Stimulated activated CD4-positive, alpha-beta T cell treated with anti-CD3 and anti-CD28 coated beads, TNF-alpha, amount 100 ng/mL, for 24 hours (primary cell): ENCODE measurements around the gene MED13L.
"Not testable (repeated sequence)": the region's sequence is repeated elsewhere in the genome, so short reads cannot be mapped to it uniquely, and the experiment has no call there.

Source experiments
- DNase-seq, 3 experiments: peaks; one replicate each; pipeline ENCODE4 v3.0.0-alpha.2; 2020; ENCODE audit warnings: low read depth in 3 of 3

The MED13L gene

GRCh38 chr12:116153113-116153512 is 124.4 kb downstream of the MED13L start:
- no peak for DNase-seq

- no peak for DNase-seq
Observed at GRCh38 chr12:116152268-116152667, 125.2 kb downstream of the MED13L start.

- no peak for DNase-seq
Observed at GRCh38 chr12:116150452-116150851, 127.0 kb downstream of the MED13L start.

GRCh38 chr12:116150001-116150400 is 127.5 kb downstream of the MED13L start:
- DNase-seq = no peak

- no peak for DNase-seq
Observed at GRCh38 chr12:116148844-116149243, 128.6 kb downstream of the MED13L start.

GRCh38 chr12:116146386-116146785 is 131.1 kb downstream of the MED13L start:
- no peak for DNase-seq

GRCh38 chr12:116145451-116145850 is 132.0 kb downstream of the MED13L start:
- no peak for DNase-seq

- DNase-seq = no peak
Observed at GRCh38 chr12:116144384-116144783, 133.1 kb downstream of the MED13L start.

- no peak for DNase-seq
Observed at GRCh38 chr12:116143909-116144308, 133.6 kb downstream of the MED13L start.

GRCh38 chr12:116142936-116143898 is 134.3 kb downstream of the MED13L start:
- DNase-seq = no peak

GRCh38 chr12:116141833-116142162 is 135.7 kb downstream of the MED13L start:
- DNase-seq = no peak

- DNase-seq = no peak
Observed at GRCh38 chr12:116141110-116141832, 136.2 kb downstream of the MED13L start.

- no peak for DNase-seq
Observed at GRCh38 chr12:116140529-116140928, 137.0 kb downstream of the MED13L start.

GRCh38 chr12:116138781-116139180 is 138.7 kb downstream of the MED13L start:
- DNase-seq = no peak

GRCh38 chr12:116138364-116138763 is 139.1 kb downstream of the MED13L start:
- DNase-seq = no peak

- no peak for DNase-seq
Observed at GRCh38 chr12:116137318-116137717, 140.2 kb downstream of the MED13L start.

- no peak for DNase-seq
Observed at GRCh38 chr12:116136340-116136739, 141.2 kb downstream of the MED13L start.

GRCh38 chr12:116135209-116135930 is 142.1 kb downstream of the MED13L start:
- DNase-seq = no peak

GRCh38 chr12:116133636-116134214 is 143.8 kb downstream of the MED13L start:
- no peak for DNase-seq

- DNase-seq = no peak
Observed at GRCh38 chr12:116133149-116133548, 144.3 kb downstream of the MED13L start.

- DNase-seq = not testable (repeated sequence)
Observed at GRCh38 chr12:116131987-116132386, 145.5 kb downstream of the MED13L start.

GRCh38 chr12:116131176-116131575 is 146.3 kb downstream of the MED13L start:
- no peak for DNase-seq
